Sigmoid colon (tissue), 7 donors: Measurements from ENCODE around the gene ULBP2. TPM values are rescaled to one million over a fixed set of nuclear protein-coding genes. Genes with fewer than 3 reads are reported as not detected.

Experiments used
- DNase-seq: peaks from one replicate; pipeline ENCODE4 v3.0.0-alpha.2; 2019
- H3K27ac ChIP-seq, 4 donors: fragments of 200-600 bp; sonication (generic); one replicate each; pipeline ENCODE4 v1.5.1; 2016 to 2019; ENCODE audit warnings: mild to moderate bottlenecking in 1 of 4
- H3K27me3 ChIP-seq, 3 donors: fragments of 200-600 bp; sonication (generic); one replicate each; pipeline ENCODE4 v1.5.1; 2019; ENCODE audit warnings: mild to moderate bottlenecking in 1 of 3
- H3K36me3 ChIP-seq, 4 donors: fragments of 200-600 bp; sonication (generic); one replicate each; pipeline ENCODE4 v1.5.1; 2016 to 2019
- H3K4me1 ChIP-seq, 4 donors: fragments of 200-600 bp; sonication (generic); one replicate each; pipeline ENCODE4 v1.5.1; 2017 to 2019
- H3K4me3 ChIP-seq, 4 donors: fragments of 200-600 bp; sonication (generic); one replicate each; pipeline ENCODE4 v1.5.1; 2017 to 2019; ENCODE audit warnings: mild to moderate bottlenecking in 2 of 4, moderate library complexity in 1 of 4
- H3K9me3 ChIP-seq, 4 donors: fragments of 200-600 bp in 3 of 4; sonication (generic) in 3 of 4; one replicate each; pipeline versions ENCODE4 v1.5.1 to v1.6.1; 2013 to 2019
- EP300 ChIP-seq, 4 donors: sonication (generic); formaldehyde crosslinking; IDR thresholded peaks; one replicate each; pipeline ENCODE4 v1.6.1; 2017; ENCODE audit warnings: antibody characterized with exemption in 4 of 4
- POLR2A ChIP-seq, 2 donors: fragments of 450-650 bp; IDR thresholded peaks; one replicate each; pipeline ENCODE4 v1.6.1; 2016; ENCODE audit warnings: antibody characterized with exemption in 2 of 2, mild to moderate bottlenecking in 2 of 2, moderate library complexity in 2 of 2
- POLR2AphosphoS5 ChIP-seq, 4 donors: sonication (generic); formaldehyde crosslinking; IDR thresholded peaks; one replicate each; pipeline ENCODE4 v1.6.1; 2017; ENCODE audit warnings: antibody characterized with exemption in 4 of 4
- WGBS, 2 donors: extraction: QIAGEN DNeasy Blood & Tissue Kit; methylation state at CpG; one replicate each; pipeline ENCODE4 v1.1.7; 2013; 5-methylcytosine and 5-hydroxymethylcytosine counted together
- intact Hi-C: fragments of 100-400 bp; cut with DNase I; formaldehyde crosslinking; loops from one replicate; pipeline ENCODE4 v1.15.1; 2023
- polyA plus RNA-seq, 3 donors: library from polyadenylated mRNA; stranded (reverse); fragments of 200-250 nt; gene quantifications; one replicate each; pipeline ENCODE4 v1.2.3, GENCODE V29; 2013
- total RNA-seq, 4 donors: library from RNA; depleted of rRNA; stranded (reverse); fragments of >200 nt; gene quantifications; one replicate each; pipeline ENCODE4 v1.1.0, GENCODE V29; 2016
- TF ChIP-seq, protein P1 (sequence below), 4 experiments: fragments of 450-650 bp in 3 of 4; fragments of 200-600 bp in 1 of 4; IDR thresholded peaks; one replicate each; pipeline ENCODE4 v1.5.1; 2016 to 2019; ENCODE audit warnings: antibody characterized with exemption in 4 of 4, mild to moderate bottlenecking in 3 of 4, moderate library complexity in 2 of 4
- donor health status: healthy with polysubstance abuse.
- donor health status: Bipolar disorder and iron deficiency.
- donor health status: healthy.

The ULBP2 gene
- total and polyA plus RNA-seq, 7 donors, result 0.34 TPM; not detected in 6

DNA sequence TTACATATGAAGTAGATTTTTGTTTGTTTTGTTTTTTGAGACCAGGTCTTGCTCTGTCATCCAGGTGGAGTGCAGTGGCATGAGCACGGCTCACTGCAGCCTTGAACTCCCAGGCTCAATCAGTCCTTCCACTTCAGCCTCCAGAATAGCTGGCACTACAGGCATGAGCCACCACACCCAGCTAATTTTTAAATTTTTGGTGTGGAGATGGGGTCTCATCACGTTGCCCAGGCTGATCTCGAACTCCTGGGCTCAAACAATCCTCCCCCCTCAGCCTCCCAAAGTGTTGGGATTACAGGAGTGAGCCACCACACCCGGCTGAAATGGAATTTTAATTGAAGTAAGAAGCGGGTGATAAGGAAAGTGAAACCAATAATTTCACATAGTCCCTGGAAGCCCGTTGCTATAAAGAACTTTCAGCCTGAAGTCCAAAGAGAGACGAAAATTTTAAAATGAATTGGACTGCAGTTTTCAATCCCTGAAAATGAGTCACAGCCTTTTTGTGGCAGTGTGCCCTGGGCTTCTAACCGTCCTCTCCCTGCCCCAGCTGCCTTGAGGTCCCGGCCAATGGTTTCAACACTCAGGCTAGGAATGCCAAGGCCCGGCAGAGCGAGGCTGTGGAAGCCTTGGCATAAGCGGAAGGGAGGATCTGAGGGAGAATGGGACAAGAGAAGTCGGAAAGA is 44.7 kb upstream of the ULBP2 start:
- H3K4me3 ChIP-seq, result peak overlapping the region; percentile 6 to 34 (median 32)

DNA sequence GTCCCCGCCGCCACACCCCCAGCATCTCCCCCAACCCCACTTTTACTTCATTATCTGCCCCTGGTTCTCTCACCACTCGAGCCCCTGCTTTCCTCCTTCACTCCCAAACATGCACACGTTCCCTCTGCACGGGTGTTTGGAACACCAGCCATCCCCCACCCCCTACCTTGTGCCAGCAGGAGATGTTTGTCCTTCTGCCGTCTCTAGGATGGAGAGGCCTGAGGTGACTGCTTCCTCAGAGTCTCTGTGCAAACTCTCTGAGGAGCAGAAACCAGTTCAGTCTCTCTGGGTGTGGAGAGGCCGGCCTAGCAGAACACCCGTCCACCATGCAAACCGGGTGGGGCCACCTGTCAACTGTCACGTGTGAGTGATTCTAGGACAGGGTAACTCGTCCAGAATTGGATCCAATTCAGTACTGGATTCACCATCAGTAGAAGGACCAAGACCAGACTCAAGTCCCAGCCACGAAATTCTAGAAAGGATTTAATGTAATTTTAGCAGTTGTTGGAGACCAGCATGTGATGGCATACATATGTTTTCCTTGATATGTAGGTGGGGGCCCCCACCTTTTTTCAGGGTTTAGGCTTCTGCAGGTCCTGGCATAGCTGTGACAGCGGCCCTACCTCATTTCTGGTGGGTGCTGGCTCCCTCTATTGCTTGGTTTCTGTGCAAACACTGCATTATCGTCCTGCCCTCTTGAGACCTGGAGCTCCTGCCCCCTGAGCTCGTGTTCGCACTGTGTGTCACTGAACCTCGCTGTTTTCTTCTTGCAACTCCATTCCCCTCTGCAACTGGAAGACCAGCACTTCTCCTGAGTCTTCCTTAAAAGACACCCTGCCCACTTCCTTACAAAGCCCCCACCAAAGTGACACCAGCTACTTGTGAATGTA is 43.7 kb upstream of the ULBP2 start, which contains the start of gene RAET1E:
TSS of gene RAET1E (minus strand) at position 259 of the 890 bp plus-strand sequence. CDS start 7,212 bp downstream, outside the sequence.
- Histone ChIP-seq H3K27me3 (no peaks in the 10 kb centered on the region), H3K9me3 (no peaks in the 10 kb centered on the region), H3K4me3 (peak within 1 kb of the TSS; percentile 6 to 34 (median 32)), H3K36me3 (no peaks in the 10 kb centered on the region), H3K27ac (peak within 1 kb of the TSS; percentile 68 to 75 (median 71)), H3K4me1 (peaks cover 0 to 32% (median 32%) of the 10 kb centered on the region in 4 donors)
- 66 to 81% methylated on average over 17 of the region's 17 CpGs for WGBS, 2 donors
- no peak for DNase-seq
- intact Hi-C loops, result loop anchor here (1.0 kb wide), 1 partner anchor 33 kb away; no protein-coding TSS in a partner anchor
- TF ChIP-seq EP300 (IDR thresholded peaks at IDR 0.05) (no peak), POLR2A (IDR thresholded peaks at IDR 0.05) (no peak), POLR2AphosphoS5 (IDR thresholded peaks at IDR 0.05) (no peak)
- TF ChIP-seq, protein P1, sequence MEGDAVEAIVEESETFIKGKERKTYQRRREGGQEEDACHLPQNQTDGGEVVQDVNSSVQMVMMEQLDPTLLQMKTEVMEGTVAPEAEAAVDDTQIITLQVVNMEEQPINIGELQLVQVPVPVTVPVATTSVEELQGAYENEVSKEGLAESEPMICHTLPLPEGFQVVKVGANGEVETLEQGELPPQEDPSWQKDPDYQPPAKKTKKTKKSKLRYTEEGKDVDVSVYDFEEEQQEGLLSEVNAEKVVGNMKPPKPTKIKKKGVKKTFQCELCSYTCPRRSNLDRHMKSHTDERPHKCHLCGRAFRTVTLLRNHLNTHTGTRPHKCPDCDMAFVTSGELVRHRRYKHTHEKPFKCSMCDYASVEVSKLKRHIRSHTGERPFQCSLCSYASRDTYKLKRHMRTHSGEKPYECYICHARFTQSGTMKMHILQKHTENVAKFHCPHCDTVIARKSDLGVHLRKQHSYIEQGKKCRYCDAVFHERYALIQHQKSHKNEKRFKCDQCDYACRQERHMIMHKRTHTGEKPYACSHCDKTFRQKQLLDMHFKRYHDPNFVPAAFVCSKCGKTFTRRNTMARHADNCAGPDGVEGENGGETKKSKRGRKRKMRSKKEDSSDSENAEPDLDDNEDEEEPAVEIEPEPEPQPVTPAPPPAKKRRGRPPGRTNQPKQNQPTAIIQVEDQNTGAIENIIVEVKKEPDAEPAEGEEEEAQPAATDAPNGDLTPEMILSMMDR (IDR thresholded peaks at IDR 0.05), result no peak

More for the DNA sequence above, 44.7 kb upstream of the ULBP2 start:
- intact Hi-C loops, result loop anchor here (1.0 kb wide), 1 partner anchor 32 kb away; no protein-coding TSS in a partner anchor
- peak overlapping the region; percentile 68 to 75 (median 71) for H3K27ac ChIP-seq
- 26 to 57% methylated on average over 13 of the region's 13 CpGs for WGBS, 2 donors
- no peaks in the 10 kb centered on the region for H3K27me3 ChIP-seq
- peak; percentile 96 for DNase-seq
- no peaks in the 10 kb centered on the region for H3K36me3 ChIP-seq
- H3K4me1 ChIP-seq, result peaks cover 0 to 32% (median 32%) of the 10 kb centered on the region in 4 donors
- TF ChIP-seq POLR2AphosphoS5 (IDR thresholded peaks at IDR 0.05), result peak in 3 of 4 donors; percentile 31 to 36 (median 32)
- TF ChIP-seq POLR2A (IDR thresholded peaks at IDR 0.05), result no peak
- H3K9me3 ChIP-seq, result no peaks in the 10 kb centered on the region

DNA sequence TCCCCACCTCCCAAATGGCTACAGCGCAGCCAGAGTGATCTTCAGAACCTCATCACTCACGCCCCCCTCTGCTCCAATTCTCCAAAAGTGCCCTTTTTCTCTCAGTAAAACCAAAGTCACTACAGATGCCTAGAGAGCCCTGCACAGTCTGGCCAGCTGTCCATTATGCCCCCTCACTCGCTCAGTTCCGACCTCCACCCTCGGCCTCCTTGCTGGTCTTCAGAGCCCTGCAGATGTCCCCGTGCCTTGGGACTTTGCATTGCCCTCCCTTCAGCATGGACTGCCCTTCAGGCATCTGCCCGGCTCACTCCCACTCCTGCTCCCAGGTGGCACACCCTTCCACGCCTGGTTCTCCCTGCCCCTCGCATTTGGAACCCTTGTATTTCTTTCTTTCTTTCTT is 42.8 kb upstream of the ULBP2 start:
- no peak overlapping the region for H3K27ac ChIP-seq
- TF ChIP-seq, protein P1 (IDR thresholded peaks at IDR 0.05), result no peak
- TF ChIP-seq POLR2AphosphoS5 (IDR thresholded peaks at IDR 0.05) (no peak), EP300 (IDR thresholded peaks at IDR 0.05) (no peak), POLR2A (IDR thresholded peaks at IDR 0.05) (no peak)
- DNase-seq, result no peak
- H3K4me1 ChIP-seq, result peaks cover 0 to 32% (median 32%) of the 10 kb centered on the region in 4 donors
- no peaks in the 10 kb centered on the region for H3K27me3 ChIP-seq
- WGBS, 2 donors, result 92 to 96% methylated on average over 9 of the region's 9 CpGs
- intact Hi-C loops, result no loop called here
- no peak overlapping the region for H3K4me3 ChIP-seq
- H3K36me3 ChIP-seq, result no peaks in the 10 kb centered on the region
- no peaks in the 10 kb centered on the region for H3K9me3 ChIP-seq

DNA sequence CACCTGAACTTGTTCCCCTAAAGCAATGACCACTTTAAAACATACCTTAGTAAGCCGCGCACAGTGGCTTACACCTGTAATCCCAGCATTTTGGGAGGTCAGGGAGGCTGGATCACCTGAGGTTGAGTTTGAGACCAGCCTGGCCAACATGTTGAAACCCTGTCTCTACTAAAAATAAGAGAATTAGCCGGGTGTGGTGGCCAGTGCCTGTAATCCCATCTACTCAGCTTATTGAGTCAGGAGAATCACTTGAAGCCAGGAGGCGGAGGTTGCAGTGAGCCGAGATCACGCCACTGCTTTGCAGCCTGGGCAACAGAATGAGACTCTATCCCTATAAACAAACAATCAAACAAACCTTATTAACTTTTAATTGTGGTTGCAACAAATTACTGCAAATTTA is 42.3 kb upstream of the ULBP2 start:
- intact Hi-C loops, result no loop called here
- no peaks in the 10 kb centered on the region for H3K9me3 ChIP-seq
- H3K4me1 ChIP-seq, result peaks cover 0 to 32% (median 32%) of the 10 kb centered on the region in 4 donors
- TF ChIP-seq POLR2A (IDR thresholded peaks at IDR 0.05) (no peak), POLR2AphosphoS5 (IDR thresholded peaks at IDR 0.05) (no peak), EP300 (IDR thresholded peaks at IDR 0.05) (no peak)
- TF ChIP-seq, protein P1 (IDR thresholded peaks at IDR 0.05), result no peak
- DNase-seq, result no peak
- H3K27me3 ChIP-seq, result no peaks in the 10 kb centered on the region
- H3K27ac ChIP-seq, result no peak overlapping the region
- WGBS, 2 donors, result 91 to 93% methylated on average over 6 of the region's 6 CpGs
- no peak overlapping the region for H3K4me3 ChIP-seq
- H3K36me3 ChIP-seq, result no peaks in the 10 kb centered on the region
